ENCODE data around the gene DLST. TPM values are rescaled to one million over a fixed set of nuclear protein-coding genes. Genes with fewer than 3 reads are reported as not detected.

DLST gene
- polyA plus RNA-seq, 1 of the 3 experiments (the other 2 are of a cell fraction): 92.3 TPM

DNA sequence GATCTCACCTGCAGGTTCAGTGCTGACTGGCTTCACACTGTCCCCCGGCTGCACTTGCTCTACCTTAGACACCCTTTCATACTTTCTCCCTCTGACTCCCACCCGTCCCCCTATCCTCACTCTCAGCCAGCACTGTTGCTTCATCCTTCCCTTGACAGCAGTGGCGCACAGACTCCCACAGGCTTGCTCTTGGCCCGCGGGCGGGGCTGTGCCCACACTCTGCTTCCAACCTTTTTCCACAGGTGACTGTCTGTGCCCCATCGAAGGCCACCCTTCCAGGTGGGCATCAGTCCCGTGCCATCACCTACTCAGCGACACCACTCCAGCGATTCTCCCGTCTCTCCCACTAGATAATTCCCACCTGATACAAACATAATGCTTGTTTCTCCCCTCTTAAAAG is 42.3 kb downstream of the DLST start:
- DNase-seq: no peak
- no peaks in the 10 kb centered on the region for H4K20me1 ChIP-seq (ENCODE audit: insufficient read depth)
- ChIA-PET CTCF (interaction anchor here (0.7 to 2.7 kb wide), 8 partner anchors 11 to 165 kb away, joined by 3 to 17 read pairs (median 8); no protein-coding TSS in a partner anchor), POLR2A (interaction anchor here (1.9 kb wide), 1 partner anchor 16 kb away, joined by 4 read pairs; no protein-coding TSS in a partner anchor)
- H2AFZ ChIP-seq (ENCODE audit: low read depth): no peak overlapping the region
- no peak overlapping the region for H3K27ac ChIP-seq (ENCODE audit: low read depth in 2 of 2, low read length in 1 of 2)
- no peaks in the 10 kb centered on the region for H3K79me2 ChIP-seq (ENCODE audit: insufficient read depth)
- no peak overlapping the region for H3K4me2 ChIP-seq
- no peaks in the 10 kb centered on the region for H3K9me2 ChIP-seq
- WGBS (ENCODE audit: low lambda C conversion rate): 72% methylated on average over 11 of the region's 11 CpGs
- no peaks in the 10 kb centered on the region for H3K9me3 ChIP-seq
- no peaks in the 10 kb centered on the region for H3K36me3 ChIP-seq (replicated peaks in 1 of 2; ENCODE audit: control insufficient read depth in 1 of 2, insufficient read depth in 2 of 2, low read length in 1 of 2)
- H3K4me1 ChIP-seq (ENCODE audit: control insufficient read depth in 1 of 2, insufficient read depth in 2 of 2, low read depth in 1 of 2, low read length in 1 of 2): no peaks in the 10 kb centered on the region; a peak in 1 of 4 replicates
- peaks cover 6% of the 10 kb centered on the region; the same call in 1 of the 2 replicates for H3K27me3 ChIP-seq (ENCODE audit: insufficient read depth)
- H3K4me3 ChIP-seq (ENCODE audit: low read depth in 2 of 2, low read length in 1 of 2): no peak overlapping the region
- H3K9ac ChIP-seq: no peak overlapping the region
- no peak for TF ChIP-seq FOXJ3 (CRISPR knock-in tag; IDR thresholded peaks at IDR 0.05)
- no peaks in the 10 kb centered on the region for H3F3A ChIP-seq (replicated peaks; ENCODE audit: insufficient read depth)

DNA sequence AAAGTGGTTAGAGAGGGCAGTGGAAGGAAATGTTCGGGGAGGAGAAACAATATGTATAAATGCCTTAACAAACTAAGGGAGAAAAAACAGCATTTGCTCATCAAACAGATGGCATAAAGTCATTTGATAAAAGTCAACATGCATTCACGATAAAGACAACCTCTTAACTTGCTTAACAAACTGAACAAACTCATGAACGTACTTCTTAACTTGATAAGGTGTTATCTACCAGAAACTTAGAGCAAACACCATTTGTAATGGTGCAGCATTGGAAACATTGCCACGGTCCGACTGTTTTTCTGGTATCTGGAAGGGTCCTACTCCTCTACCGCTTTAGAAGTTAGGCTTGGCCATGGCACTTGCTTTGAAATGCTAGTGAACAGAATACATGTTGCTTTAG is 45.5 kb downstream of the DLST start:
- Histone ChIP-seq H3K4me3 (ENCODE audit: low read depth in 2 of 2, low read length in 1 of 2) (no peak overlapping the region), H3K9ac (no peak overlapping the region), H3K4me2 (no peak overlapping the region), H3K27ac (ENCODE audit: low read depth in 2 of 2, low read length in 1 of 2) (no peak overlapping the region), H2AFZ (ENCODE audit: low read depth) (no peak overlapping the region), H3K79me2 (ENCODE audit: insufficient read depth) (no peaks in the 10 kb centered on the region), H4K20me1 (ENCODE audit: insufficient read depth) (no peaks in the 10 kb centered on the region), H3K27me3 (ENCODE audit: insufficient read depth) (peaks cover 6% of the 10 kb centered on the region; the same call in 1 of the 2 replicates), H3K4me1 (ENCODE audit: control insufficient read depth in 1 of 2, insufficient read depth in 2 of 2, low read depth in 1 of 2, low read length in 1 of 2) (no peaks in the 10 kb centered on the region; a peak in 1 of 4 replicates), H3K9me2 (no peaks in the 10 kb centered on the region), H3K36me3 (replicated peaks in 1 of 2; ENCODE audit: control insufficient read depth in 1 of 2, insufficient read depth in 2 of 2, low read length in 1 of 2) (no peaks in the 10 kb centered on the region), H3K9me3 (no peaks in the 10 kb centered on the region), H3F3A (replicated peaks; ENCODE audit: insufficient read depth) (no peaks in the 10 kb centered on the region)
- ChIA-PET POLR2A (no interaction called here), CTCF (interaction anchor here (0.9 to 1.0 kb wide), 2 partner anchors 17 to 73 kb away, joined by 3 to 4 read pairs; no protein-coding TSS in a partner anchor)
- no peak for DNase-seq
- WGBS (ENCODE audit: low lambda C conversion rate): 62% methylated on average over 6 of the region's 6 CpGs
- no peak for TF ChIP-seq TAF1 (IDR thresholded peaks at IDR 0.05; ENCODE audit: borderline replicate concordance, low read depth, low read length)
- no peak for TF ChIP-seq NRF1 (IDR thresholded peaks at IDR 0.05; ENCODE audit: low read depth, low read length)
- no peak for TF ChIP-seq GATA2 (CRISPR knock-in tag; IDR thresholded peaks at IDR 0.05)
- TF ChIP-seq JUND (IDR thresholded peaks at IDR 0.05): no peak
- TF ChIP-seq EP300 (IDR thresholded peaks at IDR 0.05; ENCODE audit: borderline replicate concordance in 1 of 2, low read depth in 1 of 2, low read length in 1 of 2): no peak
- TF ChIP-seq, protein P1, sequence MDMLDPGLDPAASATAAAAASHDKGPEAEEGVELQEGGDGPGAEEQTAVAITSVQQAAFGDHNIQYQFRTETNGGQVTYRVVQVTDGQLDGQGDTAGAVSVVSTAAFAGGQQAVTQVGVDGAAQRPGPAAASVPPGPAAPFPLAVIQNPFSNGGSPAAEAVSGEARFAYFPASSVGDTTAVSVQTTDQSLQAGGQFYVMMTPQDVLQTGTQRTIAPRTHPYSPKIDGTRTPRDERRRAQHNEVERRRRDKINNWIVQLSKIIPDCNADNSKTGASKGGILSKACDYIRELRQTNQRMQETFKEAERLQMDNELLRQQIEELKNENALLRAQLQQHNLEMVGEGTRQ (IDR thresholded peaks at IDR 0.05; ENCODE audit: borderline replicate concordance, low read depth, low read length): no peak
- no peak for TF ChIP-seq POLR2AphosphoS5 (IDR thresholded peaks at IDR 0.05; ENCODE audit: low read depth, low read length)
- no peak for TF ChIP-seq PBX3 (IDR thresholded peaks at IDR 0.05)

- H3K4me3 ChIP-seq (ENCODE audit: low read depth in 2 of 2, low read length in 1 of 2): no peak overlapping the region
- no peaks in the 10 kb centered on the region for H3K4me1 ChIP-seq (ENCODE audit: control insufficient read depth in 1 of 2, insufficient read depth in 2 of 2, low read depth in 1 of 2, low read length in 1 of 2)
- DNase-seq: no peak
- no peaks in the 10 kb centered on the region for H3K36me3 ChIP-seq (replicated peaks in 1 of 2; ENCODE audit: control insufficient read depth in 1 of 2, insufficient read depth in 2 of 2, low read length in 1 of 2)
- no peak overlapping the region for H3K4me2 ChIP-seq
- H3K27ac ChIP-seq (ENCODE audit: low read depth in 2 of 2, low read length in 1 of 2): no peak overlapping the region
- no peak overlapping the region for H3K9ac ChIP-seq
- no peaks in the 10 kb centered on the region for H3F3A ChIP-seq (replicated peaks; ENCODE audit: insufficient read depth)
- H3K79me2 ChIP-seq (ENCODE audit: insufficient read depth): no peaks in the 10 kb centered on the region
- POLR2A ChIA-PET: no interaction called here
- H3K27me3 ChIP-seq (ENCODE audit: insufficient read depth): peaks cover 6% of the 10 kb centered on the region; the same call in 1 of the 2 replicates
- H2AFZ ChIP-seq (ENCODE audit: low read depth): no peak overlapping the region
- no peaks in the 10 kb centered on the region for H4K20me1 ChIP-seq (ENCODE audit: insufficient read depth)
- CTCF ChIA-PET: interaction anchor here (0.8 to 2.9 kb wide), 5 partner anchors 14 to 159 kb away, joined by 3 to 14 read pairs (median 4); no protein-coding TSS in a partner anchor
- no peaks in the 10 kb centered on the region for H3K9me2 ChIP-seq
- 50% methylated on average over 6 of the region's 6 CpGs for WGBS (ENCODE audit: low lambda C conversion rate)
- no peaks in the 10 kb centered on the region for H3K9me3 ChIP-seq
- TF ChIP-seq SMC3 (IDR thresholded peaks at IDR 0.05; ENCODE audit: low read depth, low read length): no peak
- TF ChIP-seq RAD21 (IDR thresholded peaks at IDR 0.05; ENCODE audit: low read length): no peak
- no peak for TF ChIP-seq RXRA (IDR thresholded peaks at IDR 0.05; ENCODE audit: borderline replicate concordance, low read depth)
- TF ChIP-seq USF1 (IDR thresholded peaks at IDR 0.05; ENCODE audit: borderline replicate concordance, low read depth): no peak
- no peak for TF ChIP-seq YY1 (IDR thresholded peaks at IDR 0.05; ENCODE audit: low read depth)
- TF ChIP-seq FOXJ3 (CRISPR knock-in tag; IDR thresholded peaks at IDR 0.05): no peak
- no peak for TF ChIP-seq MAX (IDR thresholded peaks at IDR 0.05; ENCODE audit: low read depth)
- TF ChIP-seq EZH2phosphoT487 (IDR thresholded peaks at IDR 0.05; ENCODE audit: borderline replicate concordance, low read depth): no peak
- TF ChIP-seq FOXM1 (IDR thresholded peaks at IDR 0.05; ENCODE audit: low read depth): no peak
- no peak for TF ChIP-seq POLR2AphosphoS5 (IDR thresholded peaks at IDR 0.05; ENCODE audit: low read depth, low read length)
Measured at GRCh38 chr14:74929242-74929641, 47.5 kb downstream of the DLST start.
